Measurements from ENCODE around the gene TAOK3.

DNA sequence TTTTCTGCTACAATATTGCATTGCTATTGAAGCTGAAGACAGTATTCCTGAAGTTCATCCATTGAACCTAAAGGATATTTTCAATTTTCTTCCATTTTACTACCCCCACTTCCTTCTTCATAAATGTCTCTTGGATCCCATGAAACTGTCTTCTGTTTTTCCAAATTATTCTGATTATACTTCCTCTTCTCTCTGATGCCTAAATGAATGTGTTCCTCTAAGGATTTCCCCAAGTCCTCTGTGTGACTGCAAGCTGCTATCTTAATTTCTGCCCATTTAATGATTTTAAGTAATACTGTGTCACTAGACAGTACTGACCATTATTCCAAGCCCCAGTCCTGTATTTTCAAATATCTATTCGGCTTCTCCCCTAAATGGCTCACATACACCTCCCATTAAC is 102.9 kb downstream of the TAOK3 start:
- TF ChIP-seq, protein P1, sequence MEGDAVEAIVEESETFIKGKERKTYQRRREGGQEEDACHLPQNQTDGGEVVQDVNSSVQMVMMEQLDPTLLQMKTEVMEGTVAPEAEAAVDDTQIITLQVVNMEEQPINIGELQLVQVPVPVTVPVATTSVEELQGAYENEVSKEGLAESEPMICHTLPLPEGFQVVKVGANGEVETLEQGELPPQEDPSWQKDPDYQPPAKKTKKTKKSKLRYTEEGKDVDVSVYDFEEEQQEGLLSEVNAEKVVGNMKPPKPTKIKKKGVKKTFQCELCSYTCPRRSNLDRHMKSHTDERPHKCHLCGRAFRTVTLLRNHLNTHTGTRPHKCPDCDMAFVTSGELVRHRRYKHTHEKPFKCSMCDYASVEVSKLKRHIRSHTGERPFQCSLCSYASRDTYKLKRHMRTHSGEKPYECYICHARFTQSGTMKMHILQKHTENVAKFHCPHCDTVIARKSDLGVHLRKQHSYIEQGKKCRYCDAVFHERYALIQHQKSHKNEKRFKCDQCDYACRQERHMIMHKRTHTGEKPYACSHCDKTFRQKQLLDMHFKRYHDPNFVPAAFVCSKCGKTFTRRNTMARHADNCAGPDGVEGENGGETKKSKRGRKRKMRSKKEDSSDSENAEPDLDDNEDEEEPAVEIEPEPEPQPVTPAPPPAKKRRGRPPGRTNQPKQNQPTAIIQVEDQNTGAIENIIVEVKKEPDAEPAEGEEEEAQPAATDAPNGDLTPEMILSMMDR (IDR thresholded peaks at IDR 0.05; ENCODE audit: low read length), result no peak
- TF ChIP-seq EZH2 (IDR thresholded peaks at IDR 0.05; ENCODE audit: borderline replicate concordance, low read length), result no peak

Data from OCI-LY1 (cell line).